ENCODE results near the gene METRN. TPM values are rescaled to one million over a fixed set of nuclear protein-coding genes. Genes with fewer than 3 reads are reported as not detected.

Gene METRN
- total RNA-seq, 1 experiment from 2014 or later, result 23.4 TPM

DNA sequence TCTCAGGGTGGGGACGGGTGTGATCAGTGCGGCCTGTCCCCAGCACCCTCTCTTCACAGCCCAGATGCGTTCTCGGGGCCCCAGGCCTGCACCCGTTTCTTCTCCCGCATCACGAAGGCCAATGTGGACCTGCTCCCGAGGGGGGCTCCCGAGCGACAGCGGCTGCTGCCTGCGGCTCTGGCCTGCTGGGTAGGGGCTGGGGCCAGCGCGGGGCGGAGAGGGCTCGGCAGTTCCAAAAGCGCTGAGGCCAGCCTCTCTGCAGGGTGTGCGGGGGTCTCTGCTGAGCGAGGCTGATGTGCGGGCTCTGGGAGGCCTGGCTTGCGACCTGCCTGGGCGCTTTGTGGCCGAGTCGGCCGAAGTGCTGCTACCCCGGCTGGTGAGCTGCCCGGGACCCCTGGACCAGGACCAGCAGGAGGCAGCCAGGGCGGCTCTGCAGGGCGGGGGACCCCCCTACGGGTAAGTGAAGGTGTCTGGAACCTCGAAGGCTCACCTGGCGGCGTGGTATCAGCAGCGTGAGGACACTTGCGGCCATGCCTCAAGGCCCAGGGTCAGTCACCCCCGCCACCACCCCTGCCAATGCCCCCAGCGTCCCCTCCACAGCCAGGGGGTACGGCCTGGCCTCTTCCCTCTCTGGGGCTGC, 50.0 kb downstream of the METRN start:
- intact Hi-C loops (cut with micrococcal nuclease; ENCODE audit: unreplicated experiment), result no loop called here
- Mint-ChIP-seq H3K4me1 (ENCODE audit: low read depth, unreplicated experiment) (no peaks in the 10 kb centered on the region), H3K27me3 (ENCODE audit: insufficient read depth, unreplicated experiment) (no peaks in the 10 kb centered on the region), H3K9me3 (ENCODE audit: unreplicated experiment) (no peaks in the 10 kb centered on the region), H3K36me3 (ENCODE audit: insufficient read depth, unreplicated experiment) (no peaks in the 10 kb centered on the region), H3K27ac (ENCODE audit: unreplicated experiment) (no peak overlapping the region), H3K4me3 (ENCODE audit: unreplicated experiment) (no peak overlapping the region)
- ChIA-PET CTCF (no interaction called here), POLR2A (no interaction called here)
- DNase-seq, result no peak
- TF ChIP-seq, protein P1, sequence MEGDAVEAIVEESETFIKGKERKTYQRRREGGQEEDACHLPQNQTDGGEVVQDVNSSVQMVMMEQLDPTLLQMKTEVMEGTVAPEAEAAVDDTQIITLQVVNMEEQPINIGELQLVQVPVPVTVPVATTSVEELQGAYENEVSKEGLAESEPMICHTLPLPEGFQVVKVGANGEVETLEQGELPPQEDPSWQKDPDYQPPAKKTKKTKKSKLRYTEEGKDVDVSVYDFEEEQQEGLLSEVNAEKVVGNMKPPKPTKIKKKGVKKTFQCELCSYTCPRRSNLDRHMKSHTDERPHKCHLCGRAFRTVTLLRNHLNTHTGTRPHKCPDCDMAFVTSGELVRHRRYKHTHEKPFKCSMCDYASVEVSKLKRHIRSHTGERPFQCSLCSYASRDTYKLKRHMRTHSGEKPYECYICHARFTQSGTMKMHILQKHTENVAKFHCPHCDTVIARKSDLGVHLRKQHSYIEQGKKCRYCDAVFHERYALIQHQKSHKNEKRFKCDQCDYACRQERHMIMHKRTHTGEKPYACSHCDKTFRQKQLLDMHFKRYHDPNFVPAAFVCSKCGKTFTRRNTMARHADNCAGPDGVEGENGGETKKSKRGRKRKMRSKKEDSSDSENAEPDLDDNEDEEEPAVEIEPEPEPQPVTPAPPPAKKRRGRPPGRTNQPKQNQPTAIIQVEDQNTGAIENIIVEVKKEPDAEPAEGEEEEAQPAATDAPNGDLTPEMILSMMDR (IDR thresholded peaks at IDR 0.05; ENCODE audit: insufficient read depth in 1 of 2, low read depth in 1 of 2, low read length in 1 of 2, severe bottlenecking in 1 of 2, unreplicated experiment in 1 of 2), result no peak
- Histone ChIP-seq H3K36me3 (ENCODE audit: control insufficient read depth, insufficient read depth, low read length) (no peaks in the 10 kb centered on the region), H3K4me3 (ENCODE audit: low read depth, low read length) (no peak overlapping the region), H3K4me1 (peaks cover 21% of the 10 kb centered on the region), H3K9me3 (no peaks in the 10 kb centered on the region), H3K27me3 (replicated peaks; ENCODE audit: control insufficient read depth, insufficient read depth, low read length) (no peaks in the 10 kb centered on the region)
- no TSS peak for BruUV-seq (replicated peaks)

DNA sequence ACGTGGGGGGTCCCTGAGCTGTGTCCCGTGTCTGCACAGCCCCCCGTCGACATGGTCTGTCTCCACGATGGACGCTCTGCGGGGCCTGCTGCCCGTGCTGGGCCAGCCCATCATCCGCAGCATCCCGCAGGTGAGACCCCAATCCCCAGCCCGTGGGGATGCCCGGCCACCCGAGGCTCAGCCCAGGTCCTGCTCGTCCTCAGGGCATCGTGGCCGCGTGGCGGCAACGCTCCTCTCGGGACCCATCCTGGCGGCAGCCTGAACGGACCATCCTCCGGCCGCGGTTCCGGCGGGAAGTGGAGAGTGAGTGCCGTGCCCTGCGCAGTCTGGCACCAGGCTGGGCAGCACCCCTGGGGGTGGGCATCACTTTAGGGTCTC, 50.6 kb downstream of the METRN start:
- no peak overlapping the region for H3K4me3 Mint-ChIP-seq (ENCODE audit: unreplicated experiment)
- H3K36me3 Mint-ChIP-seq (ENCODE audit: insufficient read depth, unreplicated experiment), result no peaks in the 10 kb centered on the region
- no peaks in the 10 kb centered on the region for H3K9me3 ChIP-seq
- H3K27ac Mint-ChIP-seq (ENCODE audit: unreplicated experiment), result no peak overlapping the region
- no peaks in the 10 kb centered on the region for H3K36me3 ChIP-seq (ENCODE audit: control insufficient read depth, insufficient read depth, low read length)
- no peaks in the 10 kb centered on the region for H3K27me3 Mint-ChIP-seq (ENCODE audit: insufficient read depth, unreplicated experiment)
- H3K4me1 Mint-ChIP-seq (ENCODE audit: low read depth, unreplicated experiment), result no peaks in the 10 kb centered on the region
- DNase-seq, result no peak
- H3K9me3 Mint-ChIP-seq (ENCODE audit: unreplicated experiment), result no peaks in the 10 kb centered on the region
- no peak overlapping the region for H3K4me3 ChIP-seq (ENCODE audit: low read depth, low read length)
- TF ChIP-seq, protein P1 (IDR thresholded peaks at IDR 0.05; ENCODE audit: insufficient read depth in 1 of 2, low read depth in 1 of 2, low read length in 1 of 2, severe bottlenecking in 1 of 2, unreplicated experiment in 1 of 2), result no peak
- BruUV-seq (replicated peaks), result no TSS peak
- ChIA-PET CTCF (no interaction called here), POLR2A (no interaction called here)
- H3K27me3 ChIP-seq (replicated peaks; ENCODE audit: control insufficient read depth, insufficient read depth, low read length), result no peaks in the 10 kb centered on the region
- intact Hi-C loops (cut with micrococcal nuclease; ENCODE audit: unreplicated experiment), result no loop called here
- peaks cover 18% of the 10 kb centered on the region for H3K4me1 ChIP-seq

DNA sequence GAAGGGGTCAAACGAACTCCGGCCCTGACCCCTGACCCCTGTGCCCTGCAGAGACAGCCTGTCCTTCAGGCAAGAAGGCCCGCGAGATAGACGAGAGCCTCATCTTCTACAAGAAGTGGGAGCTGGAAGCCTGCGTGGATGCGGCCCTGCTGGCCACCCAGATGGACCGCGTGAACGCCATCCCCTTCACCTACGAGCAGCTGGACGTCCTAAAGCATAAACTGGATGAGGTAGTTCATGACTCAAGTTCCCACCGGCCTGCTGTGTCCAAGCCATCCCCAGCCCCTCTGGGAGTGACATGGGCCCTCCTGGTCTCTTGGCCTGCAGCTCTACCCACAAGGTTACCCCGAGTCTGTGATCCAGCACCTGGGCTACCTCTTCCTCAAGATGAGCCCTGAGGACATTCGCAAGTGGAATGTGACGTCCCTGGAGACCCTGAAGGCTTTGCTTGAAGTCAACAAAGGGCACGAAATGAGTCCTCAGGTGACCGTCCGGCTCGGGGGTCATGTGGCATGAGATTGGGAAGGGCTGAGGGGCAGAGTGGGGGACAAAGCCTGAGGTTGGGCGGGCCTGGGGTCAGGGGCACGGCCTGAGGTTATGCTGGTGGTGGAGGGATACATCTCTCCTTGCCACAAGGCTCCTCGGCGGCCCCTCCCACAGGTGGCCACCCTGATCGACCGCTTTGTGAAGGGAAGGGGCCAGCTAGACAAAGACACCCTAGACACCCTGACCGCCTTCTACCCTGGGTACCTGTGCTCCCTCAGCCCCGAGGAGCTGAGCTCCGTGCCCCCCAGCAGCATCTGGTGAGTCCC, 51.3 kb downstream of the METRN start:
- no peak for DNase-seq
- intact Hi-C loops (cut with micrococcal nuclease; ENCODE audit: unreplicated experiment), result no loop called here
- Mint-ChIP-seq H3K27ac (ENCODE audit: unreplicated experiment) (no peak overlapping the region), H3K9me3 (ENCODE audit: unreplicated experiment) (no peaks in the 10 kb centered on the region), H3K36me3 (ENCODE audit: insufficient read depth, unreplicated experiment) (no peaks in the 10 kb centered on the region), H3K4me3 (ENCODE audit: unreplicated experiment) (no peak overlapping the region), H3K27me3 (ENCODE audit: insufficient read depth, unreplicated experiment) (no peaks in the 10 kb centered on the region), H3K4me1 (ENCODE audit: low read depth, unreplicated experiment) (no peaks in the 10 kb centered on the region)
- H3K4me1 ChIP-seq, result peaks cover 11% of the 10 kb centered on the region
- no peak overlapping the region for H3K4me3 ChIP-seq (ENCODE audit: low read depth, low read length)
- no peaks in the 10 kb centered on the region for H3K27me3 ChIP-seq (replicated peaks; ENCODE audit: control insufficient read depth, insufficient read depth, low read length)
- H3K36me3 ChIP-seq (ENCODE audit: control insufficient read depth, insufficient read depth, low read length), result no peaks in the 10 kb centered on the region
- TF ChIP-seq, protein P1 (IDR thresholded peaks at IDR 0.05; ENCODE audit: insufficient read depth in 1 of 2, low read depth in 1 of 2, low read length in 1 of 2, severe bottlenecking in 1 of 2, unreplicated experiment in 1 of 2), result no peak
- CTCF ChIA-PET, result no interaction called here
- POLR2A ChIA-PET, result no interaction called here
- BruUV-seq (replicated peaks), result no TSS peak
- H3K9me3 ChIP-seq, result no peaks in the 10 kb centered on the region

Data from Caco-2 (cell line).